CD4-positive, CD25-positive, alpha-beta regulatory T cell (primary cell): ENCODE results near the gene CASP14. TPM values are rescaled to one million over a fixed set of nuclear protein-coding genes. Genes with fewer than 3 reads are reported as not detected.
"Not testable (repeated sequence)": the region's sequence is repeated elsewhere in the genome, so short reads cannot be mapped to it uniquely, and the experiment has no call there.

Experiments
- ATAC-seq, 2 donors: fragments of 150-1000 bp; cut with Tn5 transposase; one replicate each; pipeline ENCODE4 v1.10.0; 2021; ENCODE audit warnings: low read depth in 2 of 2, moderate number of reproducible peaks in 2 of 2, moderate library complexity in 1 of 2
- DNase-seq, 3 donors: peaks; one replicate each; pipeline versions ENCODE4 v3.0.0 to v3.0.0-alpha.2; 2012 to 2022; ENCODE audit warnings: mixed read lengths in 1 of 3
- H3K27ac ChIP-seq: one replicate; pipeline ENCODE4 v1.7.0; 2013; ENCODE audit warnings: mild to moderate bottlenecking, low read length; ENCODE audit not compliant: insufficient read depth, poor library complexity, severe bottlenecking
- H3K27me3 ChIP-seq: one replicate; pipeline ENCODE4 v1.7.0; 2013; ENCODE audit warnings: low read length; ENCODE audit not compliant: control insufficient read depth, insufficient read depth
- H3K36me3 ChIP-seq: one replicate; pipeline ENCODE4 v1.7.0; 2013; ENCODE audit warnings: mild to moderate bottlenecking, low read length, moderate library complexity; ENCODE audit not compliant: control insufficient read depth, insufficient read depth
- H3K4me1 ChIP-seq: 2 replicates; pipeline ENCODE4 v1.7.0; 2013; ENCODE audit warnings: mild to moderate bottlenecking, low read length; ENCODE audit not compliant: insufficient read depth, control insufficient read depth, poor library complexity, severe bottlenecking
- H3K4me3 ChIP-seq: one replicate; pipeline ENCODE4 v1.7.0; 2013; ENCODE audit warnings: low read depth, mild to moderate bottlenecking, low read length, moderate library complexity
- H3K9me3 ChIP-seq, 2 experiments: 1 replicate in 1 of 2; 2 replicates in 1 of 2; pipeline ENCODE4 v1.7.0; 2013; ENCODE audit warnings: low read length in 2 of 2, mild to moderate bottlenecking in 1 of 2, moderate library complexity in 1 of 2; ENCODE audit not compliant: control insufficient read depth in 2 of 2
- H3K27ac Mint-ChIP-seq, 3 donors: one replicate each; pipeline ENCODE4 v1.8.0; 2020 to 2022; ENCODE audit warnings: mild to moderate bottlenecking in 3 of 3, mixed read lengths in 3 of 3, moderate library complexity in 2 of 3
- H3K27me3 Mint-ChIP-seq: one replicate; pipeline ENCODE4 v1.8.0; 2022; ENCODE audit warnings: mild to moderate bottlenecking, mixed read lengths
- H3K36me3 Mint-ChIP-seq: one replicate; pipeline ENCODE4 v1.8.0; 2020; ENCODE audit warnings: mixed read lengths
- H3K4me1 Mint-ChIP-seq, 4 donors: one replicate each; pipeline ENCODE4 v1.8.0; 2020 to 2022; ENCODE audit warnings: mixed read lengths in 4 of 4, mild to moderate bottlenecking in 1 of 4
- H3K4me3 Mint-ChIP-seq, 4 donors: one replicate each; pipeline ENCODE4 v1.8.0; 2020 to 2022; ENCODE audit warnings: mild to moderate bottlenecking in 4 of 4, mixed read lengths in 4 of 4, moderate library complexity in 3 of 4
- H3K9me3 Mint-ChIP-seq, 7 donors: one replicate each; pipeline ENCODE4 v1.8.0; 2020 to 2022; ENCODE audit warnings: mixed read lengths in 7 of 7, mild to moderate bottlenecking in 3 of 7, moderate library complexity in 2 of 7
- polyA plus RNA-seq, 4 donors: library from polyadenylated mRNA; unstranded; fragments of 300-500 nt; fragmentation: Illumina TruSeq; gene quantifications; one replicate each; pipeline ENCODE4 v1.2.3, GENCODE V29; 2021
- total RNA-seq: library from RNA; stranded (reverse); gene quantifications from one replicate; pipeline ENCODE4 v1.2.3, GENCODE V29; 2022

CASP14 gene
- total and polyA plus RNA-seq, 5 donors from 2014 or later = not detected

DNA sequence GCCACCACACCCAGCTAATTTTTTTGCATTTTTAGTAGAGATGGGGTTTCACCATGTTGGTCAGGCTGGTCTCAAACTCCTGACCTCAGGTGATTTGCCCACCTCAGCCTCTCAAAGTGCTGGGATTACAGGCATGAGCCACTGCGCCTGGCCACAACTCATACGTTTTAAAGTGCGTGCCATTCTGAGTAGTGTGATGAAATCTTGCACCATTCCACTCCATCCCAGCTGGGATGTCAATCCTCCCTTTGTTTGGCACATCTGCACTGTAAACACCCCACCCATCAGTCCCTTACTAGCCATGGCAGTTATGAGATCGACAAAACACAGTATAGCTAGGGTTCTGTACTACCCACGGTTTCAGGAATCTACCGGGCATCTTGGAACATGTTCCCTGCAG is 48.7 kb downstream of the CASP14 start:
- not testable (repeated sequence) for H3K27me3 Mint-ChIP-seq

DNA sequence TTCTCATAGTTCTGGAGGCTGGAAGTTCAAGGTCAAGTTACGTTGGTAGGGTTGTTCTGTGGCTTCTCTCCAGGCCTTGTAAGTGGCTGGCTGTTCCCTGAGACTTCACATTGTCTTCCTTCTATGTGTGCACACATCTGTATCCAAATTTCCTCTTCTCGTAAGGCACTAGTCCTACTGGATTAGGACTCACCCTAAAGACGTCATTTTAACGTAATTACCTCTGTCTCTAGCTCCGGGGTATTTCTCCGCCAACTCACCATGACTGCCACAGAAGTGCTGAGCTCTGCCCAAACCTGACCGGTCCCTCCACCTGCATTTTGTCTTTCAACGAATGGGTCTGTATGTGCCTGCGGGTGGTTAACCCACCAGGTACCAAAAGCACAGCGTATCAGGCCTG is 49.2 kb downstream of the CASP14 start:
- H3K9me3 Mint-ChIP-seq = peaks cover 0 to 10% (median 2%) of the 10 kb centered on the region in 7 donors

More for the DNA sequence above, 48.7 kb downstream of the CASP14 start:
- not testable (repeated sequence) for ATAC-seq, H3K36me3 Mint-ChIP-seq, H3K4me1 Mint-ChIP-seq, H3K4me3 ChIP-seq, H3K9me3 ChIP-seq, H3K36me3 ChIP-seq, H3K9me3 Mint-ChIP-seq, H3K4me1 ChIP-seq, H3K27ac ChIP-seq, DNase-seq, H3K27ac Mint-ChIP-seq, H3K27me3 ChIP-seq, H3K4me3 Mint-ChIP-seq

DNA sequence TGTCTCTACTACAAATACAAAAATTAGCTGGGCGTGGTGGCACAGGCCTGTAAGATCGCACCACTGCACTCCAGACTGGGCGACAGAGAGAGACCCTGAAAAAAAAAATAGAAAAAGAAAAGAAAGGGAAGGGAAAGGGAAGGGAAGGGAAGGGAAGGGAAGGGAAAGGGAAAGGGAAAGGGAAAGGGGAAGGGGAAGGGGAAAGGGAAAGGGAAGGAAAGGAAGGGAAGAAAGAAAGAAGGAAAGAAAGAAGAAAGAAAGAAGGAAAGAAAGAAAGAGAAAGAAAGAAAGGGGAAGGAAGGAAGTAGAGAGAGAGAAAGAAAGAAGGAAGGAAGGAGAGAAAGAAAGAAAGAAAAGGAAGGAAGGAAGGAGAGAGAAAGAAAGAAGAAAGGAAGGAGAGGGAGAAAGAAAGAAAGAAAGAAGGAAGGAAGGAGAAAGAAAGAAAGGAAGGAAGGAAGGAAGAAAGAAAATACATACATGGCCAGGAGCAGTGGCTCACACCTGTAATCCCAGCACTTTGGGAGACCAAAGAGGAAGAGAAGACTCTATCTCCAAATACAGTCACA is 49.8 kb downstream of the CASP14 start:
- Mint-ChIP-seq H3K4me1 (peaks cover 0 to 3% (median 1%) of the 10 kb centered on the region in 4 donors), H3K36me3 (peaks cover 3% of the 10 kb centered on the region), H3K27me3 (peaks cover 4% of the 10 kb centered on the region), H3K27ac (no peak overlapping the region), H3K4me3 (no peak overlapping the region), H3K9me3 (peaks cover 0 to 15% (median 4%) of the 10 kb centered on the region in 7 donors)
- ATAC-seq = no peak
- no peaks in the 10 kb centered on the region for H3K4me1 ChIP-seq
- DNase-seq = no peak
- peaks cover 9 to 11% of the 10 kb centered on the region in 2 experiments for H3K9me3 ChIP-seq
- no peak overlapping the region for H3K4me3 ChIP-seq
- H3K27me3 ChIP-seq = no peaks in the 10 kb centered on the region
- H3K27ac ChIP-seq = no peak overlapping the region
- H3K36me3 ChIP-seq = no peaks in the 10 kb centered on the region

More for the DNA sequence above, 49.2 kb downstream of the CASP14 start:
- no peak for ATAC-seq
- Histone ChIP-seq H3K4me3 (no peak overlapping the region), H3K9me3 (peaks cover 5 to 6% of the 10 kb centered on the region in 2 experiments), H3K27ac (no peak overlapping the region), H3K4me1 (no peaks in the 10 kb centered on the region), H3K36me3 (no peaks in the 10 kb centered on the region), H3K27me3 (no peaks in the 10 kb centered on the region)
- Mint-ChIP-seq H3K27me3 (peaks cover 4% of the 10 kb centered on the region), H3K4me3 (no peak overlapping the region), H3K36me3 (peaks cover 1% of the 10 kb centered on the region), H3K4me1 (peaks cover 0 to 3% (median 1%) of the 10 kb centered on the region in 4 donors), H3K27ac (no peak overlapping the region)
- DNase-seq = no peak

DNA sequence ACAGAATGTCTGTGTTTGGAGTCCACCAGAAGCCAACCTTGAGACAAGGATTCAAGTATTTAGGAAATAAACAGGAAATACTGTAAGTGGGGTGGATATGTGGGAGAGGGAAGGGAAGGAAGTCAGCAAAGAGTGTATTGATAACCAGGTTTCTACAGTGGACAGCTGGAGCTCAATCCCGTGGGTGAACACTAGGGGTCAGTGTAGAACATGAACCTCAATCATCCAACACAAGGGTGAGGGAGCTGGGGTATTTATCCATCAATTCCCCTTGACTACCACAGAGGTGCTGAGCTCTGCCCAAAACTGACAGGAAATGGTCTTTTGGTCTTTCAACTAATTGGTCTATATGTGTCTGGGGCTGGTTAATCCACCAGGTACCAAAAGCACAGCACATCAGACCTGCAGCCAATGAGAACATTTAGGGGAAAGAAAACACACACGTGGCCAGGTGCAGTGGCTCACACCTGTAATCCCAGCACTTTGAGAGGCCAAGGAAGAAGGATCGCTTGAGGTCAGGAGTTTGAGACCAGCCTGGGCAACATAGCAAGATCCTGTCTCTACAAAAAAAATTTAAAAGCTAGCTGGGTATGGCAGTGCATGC is 52.3 kb downstream of the CASP14 start:
- Histone ChIP-seq H3K9me3 (peaks cover 13 to 16% of the 10 kb centered on the region in 2 experiments), H3K27ac (no peak overlapping the region), H3K4me3 (no peak overlapping the region), H3K4me1 (no peaks in the 10 kb centered on the region), H3K27me3 (peaks cover 4% of the 10 kb centered on the region), H3K36me3 (no peaks in the 10 kb centered on the region)
- DNase-seq (peak; percentile 17 to 62 (median 27)), ATAC-seq (no peak)
- H3K4me3 Mint-ChIP-seq = no peak overlapping the region
- peaks cover 0 to 8% (median 1%) of the 10 kb centered on the region in 4 donors for H3K4me1 Mint-ChIP-seq
- H3K27ac Mint-ChIP-seq = peak overlapping the region in 1 of 3 donors; percentile 32
- H3K27me3 Mint-ChIP-seq = peaks cover 19% of the 10 kb centered on the region
- peaks cover 0 to 23% (median 6%) of the 10 kb centered on the region in 7 donors for H3K9me3 Mint-ChIP-seq
- H3K36me3 Mint-ChIP-seq = peaks cover 3% of the 10 kb centered on the region

- ATAC-seq = no peak
- Mint-ChIP-seq H3K36me3 (peaks cover 3% of the 10 kb centered on the region), H3K4me1 (peaks cover 0 to 21% (median 4%) of the 10 kb centered on the region in 4 donors), H3K27ac (no peak overlapping the region), H3K4me3 (no peak overlapping the region), H3K27me3 (peaks cover 33% of the 10 kb centered on the region), H3K9me3 (peaks cover 0 to 23% (median 7%) of the 10 kb centered on the region in 7 donors)
- no peak for DNase-seq
- H3K27ac ChIP-seq = no peak overlapping the region
- H3K4me1 ChIP-seq = peaks cover 6% of the 10 kb centered on the region
- H3K36me3 ChIP-seq = no peaks in the 10 kb centered on the region
- H3K4me3 ChIP-seq = no peak overlapping the region
- H3K9me3 ChIP-seq = peaks cover 13 to 16% of the 10 kb centered on the region in 2 experiments
- H3K27me3 ChIP-seq = peaks cover 9% of the 10 kb centered on the region
These were observed 54.7 kb downstream of the CASP14 start for GRCh38 chr19:15104003-15104402.

DNA sequence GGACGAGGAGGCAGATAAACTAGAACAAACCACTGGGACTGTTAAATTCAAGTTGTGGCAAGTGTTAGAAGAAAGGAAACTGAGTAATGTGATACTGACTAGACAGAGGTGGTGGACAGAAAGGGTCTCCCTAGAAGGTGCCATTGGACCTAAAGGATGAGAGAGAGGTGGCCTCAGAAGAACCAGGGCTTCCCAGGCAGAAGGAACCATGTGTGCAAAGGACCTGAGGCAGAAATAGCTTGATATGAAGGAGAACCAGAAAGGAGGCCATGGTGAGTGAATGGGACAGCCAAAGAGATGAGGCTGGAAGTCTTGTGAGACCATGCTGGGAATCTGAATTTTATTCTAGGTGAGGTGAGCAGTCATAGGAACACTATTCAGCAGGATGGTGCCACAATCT is 55.1 kb downstream of the CASP14 start:
- Mint-ChIP-seq H3K4me1 (peaks cover 0 to 21% (median 3%) of the 10 kb centered on the region in 4 donors), H3K27me3 (peaks cover 33% of the 10 kb centered on the region), H3K36me3 (peaks cover 3% of the 10 kb centered on the region), H3K4me3 (no peak overlapping the region), H3K9me3 (peaks cover 0 to 23% (median 7%) of the 10 kb centered on the region in 7 donors), H3K27ac (no peak overlapping the region)
- no peaks in the 10 kb centered on the region for H3K36me3 ChIP-seq
- DNase-seq (no peak), ATAC-seq (no peak)
- no peak overlapping the region for H3K4me3 ChIP-seq
- H3K9me3 ChIP-seq = peaks cover 13 to 16% of the 10 kb centered on the region in 2 experiments
- peaks cover 9% of the 10 kb centered on the region for H3K27me3 ChIP-seq
- no peak overlapping the region for H3K27ac ChIP-seq
- peaks cover 6% of the 10 kb centered on the region for H3K4me1 ChIP-seq

DNA sequence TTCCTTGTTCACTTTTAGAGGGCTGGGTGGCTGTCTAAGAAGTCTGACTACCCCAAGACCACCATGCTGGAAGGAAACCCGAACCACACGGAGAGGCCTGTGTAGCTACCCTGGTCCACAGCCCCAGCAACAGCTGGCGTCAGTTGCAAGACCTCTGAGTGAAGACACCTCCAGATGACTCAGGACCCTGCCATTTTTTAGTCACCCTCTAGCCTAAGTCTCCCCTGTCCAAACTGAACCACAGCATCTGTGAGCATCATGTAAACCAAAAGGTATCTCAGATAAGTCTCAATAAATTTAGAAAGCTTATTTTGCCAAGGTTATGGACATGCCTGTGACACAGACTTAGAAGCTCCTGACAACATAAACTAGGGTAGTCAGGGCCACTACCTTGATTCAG is 55.8 kb downstream of the CASP14 start:
- Mint-ChIP-seq H3K36me3 (peaks cover 3% of the 10 kb centered on the region), H3K27ac (no peak overlapping the region), H3K4me1 (peaks cover 0 to 21% (median 3%) of the 10 kb centered on the region in 4 donors), H3K27me3 (peaks cover 33% of the 10 kb centered on the region), H3K9me3 (peaks cover 0 to 23% (median 7%) of the 10 kb centered on the region in 7 donors), H3K4me3 (peak overlapping the region in 1 of 4 donors; percentile 33)
- DNase-seq (no peak), ATAC-seq (no peak)
- Histone ChIP-seq H3K27ac (no peak overlapping the region), H3K36me3 (no peaks in the 10 kb centered on the region), H3K4me1 (peaks cover 6% of the 10 kb centered on the region), H3K4me3 (no peak overlapping the region), H3K27me3 (peaks cover 9% of the 10 kb centered on the region), H3K9me3 (peaks cover 13 to 16% of the 10 kb centered on the region in 2 experiments)
